ENCODE data around the gene RANBP9.

The RANBP9 gene

DNA sequence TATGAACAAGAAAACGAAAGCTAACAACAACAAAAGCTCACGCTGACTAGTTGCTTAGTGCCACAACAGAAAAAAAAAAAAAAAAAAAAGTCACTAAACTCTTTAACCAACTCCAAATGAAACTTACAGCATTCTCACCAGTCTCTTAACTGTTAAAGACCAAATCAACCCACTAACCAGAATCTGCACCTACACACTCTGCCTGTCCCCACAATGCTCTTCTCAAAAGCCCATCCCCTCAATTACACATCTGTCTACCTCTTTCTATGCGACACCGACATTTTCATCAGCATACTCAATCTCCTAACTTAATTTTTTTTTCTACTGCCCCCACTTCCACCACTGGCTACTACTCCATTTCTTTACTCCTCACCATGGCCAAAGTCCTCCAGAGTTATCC, 62.2 kb downstream of the RANBP9 start:
- Histone ChIP-seq H3K27me3 (replicated peaks; ENCODE audit: control insufficient read depth, insufficient read depth, low read length) (no peaks in the 10 kb centered on the region), H3K36me3 (ENCODE audit: control insufficient read depth, insufficient read depth, low read length) (no peaks in the 10 kb centered on the region; the same call in 1 of the 2 replicates), H3K4me3 (replicated peaks; ENCODE audit: low read depth, low read length) (no peak overlapping the region)
- no peak for DNase-seq (ENCODE audit: extremely low read depth, insufficient read length)
- TF ChIP-seq, protein P1, sequence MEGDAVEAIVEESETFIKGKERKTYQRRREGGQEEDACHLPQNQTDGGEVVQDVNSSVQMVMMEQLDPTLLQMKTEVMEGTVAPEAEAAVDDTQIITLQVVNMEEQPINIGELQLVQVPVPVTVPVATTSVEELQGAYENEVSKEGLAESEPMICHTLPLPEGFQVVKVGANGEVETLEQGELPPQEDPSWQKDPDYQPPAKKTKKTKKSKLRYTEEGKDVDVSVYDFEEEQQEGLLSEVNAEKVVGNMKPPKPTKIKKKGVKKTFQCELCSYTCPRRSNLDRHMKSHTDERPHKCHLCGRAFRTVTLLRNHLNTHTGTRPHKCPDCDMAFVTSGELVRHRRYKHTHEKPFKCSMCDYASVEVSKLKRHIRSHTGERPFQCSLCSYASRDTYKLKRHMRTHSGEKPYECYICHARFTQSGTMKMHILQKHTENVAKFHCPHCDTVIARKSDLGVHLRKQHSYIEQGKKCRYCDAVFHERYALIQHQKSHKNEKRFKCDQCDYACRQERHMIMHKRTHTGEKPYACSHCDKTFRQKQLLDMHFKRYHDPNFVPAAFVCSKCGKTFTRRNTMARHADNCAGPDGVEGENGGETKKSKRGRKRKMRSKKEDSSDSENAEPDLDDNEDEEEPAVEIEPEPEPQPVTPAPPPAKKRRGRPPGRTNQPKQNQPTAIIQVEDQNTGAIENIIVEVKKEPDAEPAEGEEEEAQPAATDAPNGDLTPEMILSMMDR (IDR thresholded peaks at IDR 0.05; ENCODE audit: insufficient read depth, low read length, poor library complexity, severe bottlenecking): no peak

DNA sequence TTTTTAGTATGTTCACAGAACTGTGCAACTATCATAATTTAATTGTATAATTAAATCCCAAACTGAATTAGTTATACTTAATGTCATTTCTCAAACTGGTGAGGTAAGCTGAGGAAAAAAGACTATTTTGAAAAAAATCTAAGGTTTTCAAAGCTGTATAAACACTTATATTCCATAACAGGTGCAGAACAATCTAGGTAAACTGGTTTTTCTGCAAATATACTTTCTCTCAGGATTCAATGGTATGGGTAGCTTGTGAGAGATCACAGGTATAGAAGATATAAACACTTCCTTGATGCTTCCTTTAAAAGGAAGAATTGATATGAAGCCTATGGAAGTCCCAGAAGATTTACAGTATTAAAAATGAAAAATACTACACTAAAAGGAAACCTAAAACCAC, 62.8 kb downstream of the RANBP9 start:
- DNase-seq (ENCODE audit: extremely low read depth, insufficient read length): no peak
- TF ChIP-seq, protein P1 (IDR thresholded peaks at IDR 0.05; ENCODE audit: insufficient read depth, low read length, poor library complexity, severe bottlenecking): no peak
- H3K4me3 ChIP-seq (replicated peaks; ENCODE audit: low read depth, low read length): no peak overlapping the region
- H3K36me3 ChIP-seq (ENCODE audit: control insufficient read depth, insufficient read depth, low read length): no peaks in the 10 kb centered on the region; the same call in 1 of the 2 replicates
- no peaks in the 10 kb centered on the region for H3K27me3 ChIP-seq (replicated peaks; ENCODE audit: control insufficient read depth, insufficient read depth, low read length)

DNA sequence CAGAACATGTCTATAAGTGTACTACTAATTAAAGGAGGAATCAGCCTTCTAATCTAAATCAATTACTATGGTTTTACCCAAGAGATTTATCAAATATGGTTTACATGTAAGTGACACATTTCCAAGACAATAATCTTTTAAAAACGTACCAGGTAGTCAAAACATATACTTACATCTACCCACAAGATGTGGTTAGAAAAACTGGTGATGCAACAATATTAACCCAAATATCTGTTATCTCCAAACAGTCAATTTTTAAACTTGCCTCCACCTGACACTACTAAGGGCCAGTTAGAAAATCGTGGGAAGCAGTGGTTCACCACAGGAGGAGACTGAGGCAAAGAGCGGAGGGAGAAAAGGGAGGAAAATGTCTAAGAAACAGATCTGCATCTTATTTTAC, 68.5 kb downstream of the RANBP9 start:
- TF ChIP-seq, protein P1 (IDR thresholded peaks at IDR 0.05; ENCODE audit: insufficient read depth, low read length, poor library complexity, severe bottlenecking): no peak
- Histone ChIP-seq H3K4me3 (replicated peaks; ENCODE audit: low read depth, low read length) (no peak overlapping the region), H3K36me3 (ENCODE audit: control insufficient read depth, insufficient read depth, low read length) (no peaks in the 10 kb centered on the region; the same call in 1 of the 2 replicates), H3K27me3 (replicated peaks; ENCODE audit: control insufficient read depth, insufficient read depth, low read length) (no peaks in the 10 kb centered on the region)
- no peak for DNase-seq (ENCODE audit: extremely low read depth, insufficient read length)

DNA sequence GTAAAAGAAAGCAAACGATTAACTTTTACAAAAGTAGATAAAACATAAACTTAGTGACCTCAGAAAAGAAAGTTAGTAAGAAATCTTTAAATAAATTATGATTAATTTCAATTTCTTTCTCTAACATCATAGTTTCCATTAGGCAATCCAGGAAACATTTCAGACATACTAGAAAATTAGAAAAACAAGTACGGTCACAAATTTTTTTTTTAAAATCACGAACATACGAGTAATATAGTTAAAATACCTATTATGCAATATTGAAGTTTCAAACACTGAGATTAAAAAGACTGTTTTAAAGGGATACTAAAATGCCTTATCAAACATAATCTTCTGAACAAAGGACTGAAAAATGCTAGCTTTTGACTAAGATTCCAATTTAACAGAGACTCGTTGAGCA, 70.3 kb downstream of the RANBP9 start:
- DNase-seq (ENCODE audit: extremely low read depth, insufficient read length): no peak
- Histone ChIP-seq H3K27me3 (replicated peaks; ENCODE audit: control insufficient read depth, insufficient read depth, low read length) (no peaks in the 10 kb centered on the region), H3K4me3 (replicated peaks; ENCODE audit: low read depth, low read length) (no peak overlapping the region), H3K36me3 (ENCODE audit: control insufficient read depth, insufficient read depth, low read length) (no peaks in the 10 kb centered on the region; the same call in 1 of the 2 replicates)
- TF ChIP-seq, protein P1 (IDR thresholded peaks at IDR 0.05; ENCODE audit: insufficient read depth, low read length, poor library complexity, severe bottlenecking): no peak

DNA sequence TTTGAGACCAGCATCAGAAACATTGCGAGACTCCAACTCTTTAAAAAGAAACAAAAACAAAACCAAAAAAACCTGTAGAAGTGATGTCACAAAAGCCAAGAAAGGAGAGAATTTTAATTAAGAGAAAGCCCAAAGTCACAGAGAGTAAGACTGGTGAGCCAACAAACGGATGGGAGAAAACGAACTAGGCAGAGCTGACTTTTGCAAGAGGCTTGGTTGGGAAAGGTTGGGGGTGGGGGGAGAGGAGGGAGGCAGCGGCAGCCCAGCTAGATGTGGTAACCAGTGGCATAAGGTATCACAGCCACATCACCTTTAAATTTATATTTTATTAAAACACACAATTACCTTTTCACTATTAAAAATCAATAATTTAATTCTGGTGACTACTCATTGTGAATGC, 73.0 kb downstream of the RANBP9 start:
- no peak overlapping the region for H3K4me3 ChIP-seq (replicated peaks; ENCODE audit: low read depth, low read length)
- no peaks in the 10 kb centered on the region; the same call in 1 of the 2 replicates for H3K36me3 ChIP-seq (ENCODE audit: control insufficient read depth, insufficient read depth, low read length)
- TF ChIP-seq, protein P1 (IDR thresholded peaks at IDR 0.05; ENCODE audit: insufficient read depth, low read length, poor library complexity, severe bottlenecking): no peak
- no peaks in the 10 kb centered on the region for H3K27me3 ChIP-seq (replicated peaks; ENCODE audit: control insufficient read depth, insufficient read depth, low read length)
- DNase-seq (ENCODE audit: extremely low read depth, insufficient read length): no peak

DNA sequence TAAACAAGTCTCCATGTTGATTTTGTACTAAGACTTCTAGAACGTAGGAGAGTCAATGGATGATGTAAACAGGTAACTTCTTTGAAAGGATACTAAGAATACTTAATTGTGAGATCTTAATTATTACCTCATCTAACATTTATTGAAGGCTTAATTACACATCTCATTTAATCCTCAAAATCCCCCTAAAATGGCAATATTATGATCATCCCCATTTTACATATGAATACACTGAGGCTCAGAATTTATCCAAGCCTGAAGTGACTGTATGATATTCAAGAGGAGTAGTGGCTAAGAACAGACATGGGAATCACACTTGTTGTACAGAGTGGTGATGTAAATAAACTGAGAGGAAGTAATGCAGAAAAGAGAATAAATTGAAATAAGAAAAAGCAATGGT, 73.6 kb downstream of the RANBP9 start:
- TF ChIP-seq, protein P1 (IDR thresholded peaks at IDR 0.05; ENCODE audit: insufficient read depth, low read length, poor library complexity, severe bottlenecking): no peak
- H3K27me3 ChIP-seq (replicated peaks; ENCODE audit: control insufficient read depth, insufficient read depth, low read length): no peaks in the 10 kb centered on the region
- no peak for DNase-seq (ENCODE audit: extremely low read depth, insufficient read length)
- no peak overlapping the region for H3K4me3 ChIP-seq (replicated peaks; ENCODE audit: low read depth, low read length)
- no peaks in the 10 kb centered on the region; the same call in 1 of the 2 replicates for H3K36me3 ChIP-seq (ENCODE audit: control insufficient read depth, insufficient read depth, low read length)
